Fibroblast of skin of right biceps (primary cell): ENCODE measurements around the gene UBR4.
A peak's percentile ranks its signal among the peaks of the same experiment; 100 is the strongest.

ENCODE experiments used
- DNase-seq: peaks from one replicate; pipeline ENCODE4 v3.0.0-alpha.2; 2013

The UBR4 gene

DNA sequence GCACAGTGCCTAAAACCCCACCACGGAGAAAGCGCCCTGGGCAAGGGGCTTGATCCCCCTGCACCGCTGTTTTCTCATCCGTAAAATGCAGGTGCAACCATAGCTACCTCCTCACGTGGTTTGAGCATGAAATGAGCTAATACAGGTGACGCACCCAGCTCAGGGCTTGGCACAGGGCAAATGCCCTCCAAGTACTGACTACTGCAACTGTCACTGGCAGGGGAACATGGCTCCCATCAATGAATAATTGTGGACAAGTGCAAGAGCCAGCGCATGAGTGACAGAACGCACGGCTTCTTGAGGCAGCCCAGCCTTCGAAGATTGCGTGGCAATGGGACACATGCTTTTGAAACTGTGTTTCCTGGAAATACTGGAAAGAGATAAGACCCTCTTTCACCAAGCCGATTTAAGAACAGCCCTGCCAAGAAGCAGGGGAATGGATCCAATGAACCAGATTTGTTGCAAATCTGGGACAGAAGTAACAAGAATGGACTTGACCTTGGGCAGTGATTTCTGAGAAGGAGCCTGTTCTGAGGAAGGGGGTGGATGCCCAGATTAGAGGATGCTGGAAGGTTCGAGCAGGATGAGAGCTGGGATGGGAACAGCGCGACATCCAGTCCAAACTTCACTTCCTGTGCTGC lies 160.8 kb downstream of the UBR4 start:
- DNase-seq, result no peak

GRCh38 chr1:19046972-19047731 lies 162.9 kb downstream of the UBR4 start:
- no peak for DNase-seq

DNA sequence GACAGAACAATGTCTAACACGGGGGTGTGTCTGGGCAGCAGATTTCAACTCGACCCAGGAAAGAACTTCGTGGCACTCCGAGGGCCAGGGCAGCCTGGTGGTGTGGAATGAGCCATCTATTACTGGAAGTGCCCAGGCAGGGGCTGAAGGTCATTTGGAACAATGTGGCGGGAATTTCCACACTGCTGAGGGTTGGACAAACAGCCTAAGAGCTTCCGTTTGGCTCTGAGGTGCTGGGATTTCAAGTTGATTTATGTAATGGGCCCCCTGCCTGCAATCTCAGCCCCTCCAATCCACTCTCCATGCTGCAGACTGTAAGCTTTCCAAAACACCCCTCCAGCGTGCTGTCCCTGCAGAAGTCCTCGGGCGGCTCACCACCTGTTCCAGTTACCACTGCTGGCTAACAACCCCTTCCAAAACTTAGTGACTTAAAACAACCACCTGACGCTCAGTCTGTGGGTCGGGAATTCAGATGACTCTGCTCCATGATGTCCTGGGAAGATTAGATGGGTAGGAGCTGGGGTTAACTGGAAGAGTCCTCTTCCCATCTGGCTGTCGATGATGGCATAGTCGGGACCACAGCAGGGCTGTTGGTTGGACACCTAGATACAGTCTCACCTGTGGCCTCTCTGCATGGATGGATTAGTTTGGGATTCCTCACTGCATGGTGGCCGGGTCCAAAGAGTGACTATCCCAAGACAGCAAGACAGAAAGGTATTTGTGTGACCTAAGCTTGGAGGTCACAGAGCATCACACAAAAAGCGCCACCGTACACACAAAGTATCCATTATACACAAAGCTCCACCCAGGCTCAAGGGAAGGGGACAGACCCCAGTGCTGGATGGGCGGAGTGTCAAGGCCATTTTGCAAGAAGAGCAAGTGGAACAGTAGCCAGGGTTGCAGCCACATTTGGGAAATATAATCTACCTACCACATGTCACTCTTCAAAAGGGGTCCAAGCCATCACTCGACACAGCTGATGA lies 163.9 kb downstream of the UBR4 start:
- no peak for DNase-seq

DNA sequence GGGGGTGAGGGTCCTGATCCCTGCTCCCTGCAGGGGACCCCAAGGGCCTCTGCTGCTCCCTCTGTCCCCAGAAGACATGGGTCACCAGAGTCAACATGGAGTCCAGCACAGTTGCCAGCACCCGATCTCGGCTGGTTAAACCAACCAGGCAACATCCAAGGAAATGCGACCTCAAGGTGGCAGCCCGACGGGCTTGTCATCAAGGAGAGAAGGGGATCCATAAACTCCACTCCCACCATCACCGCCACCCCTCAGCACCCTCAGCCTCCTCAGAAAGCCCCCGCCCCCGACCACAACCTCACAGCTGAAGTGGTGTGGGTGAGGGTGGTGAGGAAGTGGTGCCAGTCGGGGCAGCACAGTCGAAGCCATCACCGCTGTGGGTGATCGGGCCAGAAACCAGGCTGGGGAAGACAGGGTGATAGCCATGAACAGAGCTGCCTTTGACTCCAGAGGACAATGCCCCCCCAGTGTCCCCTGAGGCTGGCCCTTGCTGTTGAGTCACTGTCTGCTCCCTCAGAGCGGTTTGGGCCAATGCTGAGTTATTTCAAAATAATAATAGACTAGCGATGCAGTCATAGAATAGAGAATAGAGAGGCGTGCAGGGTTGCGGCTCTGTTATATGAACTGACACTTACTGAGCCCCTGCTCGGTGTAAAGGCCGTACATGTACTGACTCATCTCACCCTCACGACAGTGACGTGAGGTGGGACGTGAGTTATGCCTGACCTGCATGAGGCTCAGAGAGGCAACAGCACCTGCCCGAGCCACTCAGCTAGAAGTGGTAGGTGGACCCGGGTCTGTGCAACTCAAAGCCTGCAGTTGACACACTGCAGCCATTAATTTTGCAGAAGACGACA lies 164.9 kb downstream of the UBR4 start:
- peak; percentile 55 for DNase-seq

GRCh38 chr1:19044471-19044870 lies 165.6 kb downstream of the UBR4 start:
- no peak for DNase-seq

DNA sequence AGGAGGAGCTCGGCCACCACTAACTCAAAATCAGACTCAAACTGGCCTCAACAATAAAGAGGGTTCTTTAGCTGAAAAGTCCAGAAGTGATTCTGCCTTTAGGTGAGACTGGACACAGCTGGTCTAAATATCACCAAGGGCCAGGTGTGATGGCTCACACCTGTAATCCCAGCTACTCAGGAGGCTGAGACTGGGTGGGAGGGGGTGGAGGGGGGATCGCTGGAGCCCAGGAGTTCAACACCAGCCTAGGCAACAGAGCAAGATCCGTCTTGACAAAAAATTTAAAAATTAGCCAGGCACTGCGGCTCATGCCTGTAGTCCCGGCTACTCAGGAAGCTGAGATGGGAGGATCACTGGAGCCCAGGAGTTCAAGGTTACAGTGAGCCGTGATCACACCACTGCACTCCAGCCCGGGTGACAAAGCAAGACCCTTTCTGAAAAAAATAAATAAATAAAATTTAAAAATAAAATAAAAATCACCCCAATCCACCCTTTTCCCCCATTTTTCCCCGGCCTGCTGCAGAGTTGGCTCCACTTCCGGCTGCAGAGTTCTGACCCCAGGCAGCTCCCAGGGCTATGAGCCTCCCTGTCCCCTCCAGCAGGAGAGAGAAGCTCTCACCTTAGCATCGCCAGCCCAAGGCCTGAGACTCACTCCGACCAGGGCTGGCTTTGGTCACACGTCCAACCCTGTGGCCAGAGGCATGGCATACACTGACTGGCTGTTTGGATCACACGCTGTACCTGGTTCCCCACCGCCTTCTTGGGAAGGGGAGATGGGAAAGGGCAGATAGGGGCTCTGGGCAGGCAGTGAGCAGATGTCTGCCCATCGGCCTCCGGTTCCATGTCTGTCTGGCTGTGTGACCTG lies 166.3 kb downstream of the UBR4 start:
- no peak for DNase-seq

- DNase-seq, result no peak
These were observed 167.1 kb downstream of the UBR4 start for GRCh38 chr1:19042675-19043578.

- no peak for DNase-seq
These were observed 169.9 kb downstream of the UBR4 start for GRCh38 chr1:19040010-19040680.

DNA sequence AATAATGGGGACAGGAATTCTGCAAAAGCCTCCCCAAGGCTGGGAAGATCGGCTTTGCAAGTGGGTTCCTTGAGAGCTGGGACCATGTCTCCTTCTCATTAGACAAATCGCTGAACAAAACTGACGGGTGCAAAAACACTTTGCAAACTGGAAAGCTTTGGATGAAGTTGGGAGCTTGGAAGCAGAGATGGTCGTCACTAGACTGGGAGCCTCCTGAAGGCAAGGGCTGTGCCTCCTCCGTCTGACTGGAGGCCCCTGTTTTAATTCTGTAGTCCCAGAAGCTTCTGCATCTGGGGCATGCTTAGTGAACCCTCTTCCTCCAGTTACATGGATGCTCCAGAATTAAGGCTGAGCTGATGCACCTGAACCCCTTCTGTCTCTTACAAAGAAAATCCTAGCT lies 171.3 kb downstream of the UBR4 start:
- no peak for DNase-seq

GRCh38 chr1:19038096-19038495 lies 172.0 kb downstream of the UBR4 start:
- no peak for DNase-seq

GRCh38 chr1:19037659-19038058 lies 172.4 kb downstream of the UBR4 start:
- DNase-seq, result no peak

GRCh38 chr1:19036813-19037605 lies 173.1 kb downstream of the UBR4 start:
- DNase-seq, result no peak

GRCh38 chr1:19036041-19036812 lies 173.8 kb downstream of the UBR4 start:
- no peak for DNase-seq

DNA sequence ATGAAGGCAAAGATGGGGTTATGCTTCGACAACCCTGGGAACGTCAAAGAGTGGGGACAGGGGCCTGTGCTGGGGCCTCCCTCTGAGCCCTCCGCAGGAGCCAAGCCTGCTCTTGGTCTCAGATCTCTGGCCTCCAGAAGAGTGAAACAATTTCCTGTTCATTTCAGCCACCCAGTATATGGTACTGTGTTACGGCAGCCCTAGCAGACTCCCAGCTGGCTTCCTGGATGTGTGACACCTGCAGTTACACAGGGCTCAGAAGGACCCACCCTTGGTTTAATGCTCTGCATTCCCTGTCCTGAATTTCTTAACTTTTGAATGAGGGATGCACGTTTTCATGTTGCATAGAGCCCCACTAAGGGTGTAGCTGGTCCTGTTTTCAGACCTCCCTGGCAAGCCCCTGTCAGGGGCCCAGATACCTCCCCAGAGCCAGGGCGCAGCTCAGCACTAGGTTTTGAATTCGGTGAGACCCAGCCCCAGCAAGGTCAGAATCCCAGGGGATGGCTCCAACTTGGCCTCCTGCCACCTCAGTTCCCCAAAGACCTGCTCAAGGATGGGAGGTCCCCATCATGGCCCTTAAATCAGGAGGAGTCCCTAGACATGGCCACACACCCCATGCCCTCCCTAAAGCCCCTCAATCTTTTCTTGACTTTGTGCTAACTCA lies 174.6 kb downstream of the UBR4 start:
- DNase-seq, result no peak

DNA sequence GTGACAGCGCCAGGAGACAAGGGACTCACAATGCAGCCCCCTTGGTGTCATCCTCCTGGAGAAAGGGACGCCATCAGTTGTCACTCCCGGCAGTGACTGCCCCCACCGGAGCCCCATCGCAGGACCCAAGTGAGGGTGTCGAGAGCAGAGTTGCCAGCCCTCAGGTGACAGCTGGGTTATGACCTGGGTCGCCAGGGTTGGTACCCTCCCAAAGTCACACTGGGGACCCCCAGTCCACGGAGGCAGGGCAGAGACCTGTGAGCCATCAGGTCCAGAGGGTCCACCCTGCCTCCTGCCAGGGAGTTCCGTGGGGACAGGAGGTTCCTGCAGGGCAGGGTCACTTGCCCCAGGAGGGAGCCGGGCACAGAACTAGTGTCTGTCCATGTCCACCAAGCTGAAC lies 175.3 kb downstream of the UBR4 start:
- no peak for DNase-seq

DNA sequence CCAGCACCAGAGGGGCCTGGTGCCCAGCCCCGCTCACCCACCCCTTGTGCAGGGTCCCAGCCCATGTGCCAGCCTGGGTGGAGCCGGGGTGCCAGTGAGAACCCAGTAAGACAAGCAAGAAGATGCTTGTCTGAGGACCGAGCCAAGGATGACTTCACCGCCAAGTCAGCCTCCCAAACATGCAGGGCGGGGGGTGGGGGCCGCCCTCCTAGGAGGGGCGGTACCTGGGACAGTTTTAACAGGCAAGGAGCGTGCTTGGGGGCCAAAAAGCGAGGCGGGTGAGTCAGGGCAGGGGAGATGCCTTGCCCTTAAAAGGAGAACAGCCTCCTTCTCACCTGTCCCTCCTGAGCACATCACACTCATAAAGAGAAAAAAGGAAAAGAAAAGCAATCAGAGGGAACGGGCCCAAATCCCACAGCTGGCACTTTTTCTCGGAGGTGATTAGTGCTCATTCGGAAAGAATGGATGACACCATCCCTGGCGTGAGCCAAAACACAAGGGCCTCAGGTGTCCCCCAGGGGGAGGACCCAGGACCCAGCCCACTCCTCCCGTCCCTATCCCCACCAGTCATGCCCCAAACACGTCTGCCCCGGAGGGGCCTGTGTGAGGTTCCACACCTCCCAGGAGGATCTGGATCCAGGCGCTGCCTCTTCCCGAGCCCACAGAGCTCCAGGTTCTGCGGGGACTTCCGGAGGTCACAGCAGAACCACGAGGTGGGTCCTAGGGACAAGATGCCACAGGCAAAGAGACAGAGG lies 176.0 kb downstream of the UBR4 start:
- DNase-seq, result peak; percentile 83

DNA sequence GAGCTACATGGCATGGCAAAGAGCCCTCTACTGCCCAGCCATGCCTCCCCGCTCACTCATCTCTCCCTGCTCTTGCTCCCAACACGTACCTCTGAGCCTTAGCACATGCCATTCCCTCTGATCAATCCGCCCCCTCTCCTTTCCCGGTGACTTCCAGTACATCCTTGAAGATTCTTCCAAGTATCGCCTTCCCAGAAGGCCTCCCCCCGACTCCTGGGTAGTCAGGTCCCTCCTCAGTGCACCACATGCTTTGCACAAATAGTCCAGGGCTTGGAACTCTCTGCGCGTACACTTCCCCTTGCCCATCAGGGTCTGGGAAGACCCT lies 176.6 kb downstream of the UBR4 start:
- DNase-seq, result peak; percentile 14
